GM18505 (cell line): ENCODE results near the gene CEP152.

Experiments used
- ATAC-seq: cut with Tn5 transposase; IDR thresholded peaks from one replicate; pipeline ENCODE4 v1.9.1; 2021; ENCODE audit not compliant: unreplicated experiment
- POLR2A ChIP-seq: IDR thresholded peaks from 4 replicates; pipeline ENCODE4 v1.6.1; 2011; ENCODE audit warnings: borderline replicate concordance; ENCODE audit not compliant: insufficient read depth, insufficient read length; ENCODE audit errors: extremely low read depth

Gene CEP152

DNA sequence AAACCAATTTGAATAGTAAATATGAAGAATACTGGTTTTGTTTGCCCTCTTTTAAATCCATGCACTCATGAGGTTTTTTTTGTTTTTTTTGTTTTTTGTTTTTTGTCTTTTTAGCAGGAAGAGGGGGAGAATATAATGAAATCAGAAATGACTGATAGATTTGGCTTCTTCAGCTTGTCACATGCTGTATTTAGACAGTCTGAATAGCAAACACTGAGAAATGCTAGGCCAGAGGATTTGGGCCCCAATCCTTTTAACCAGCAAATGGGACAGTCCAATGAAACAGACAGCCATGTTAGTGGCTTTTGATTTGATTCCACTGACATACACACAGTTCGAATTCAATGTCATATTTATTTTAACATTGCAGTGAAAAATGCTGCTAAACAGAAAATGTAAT, 14.2 kb upstream of the CEP152 start:
- TF ChIP-seq POLR2A = no peak
- ATAC-seq = no peak

GRCh38 chr15:48823706-48824105, 12.8 kb upstream of the CEP152 start:
- no peak for TF ChIP-seq POLR2A
- ATAC-seq = no peak

GRCh38 chr15:48823237-48823636, 12.4 kb upstream of the CEP152 start:
- no peak for TF ChIP-seq POLR2A
- no peak for ATAC-seq

GRCh38 chr15:48814286-48814685, 3.4 kb upstream of the CEP152 start:
- ATAC-seq = no peak
- no peak for TF ChIP-seq POLR2A

DNA sequence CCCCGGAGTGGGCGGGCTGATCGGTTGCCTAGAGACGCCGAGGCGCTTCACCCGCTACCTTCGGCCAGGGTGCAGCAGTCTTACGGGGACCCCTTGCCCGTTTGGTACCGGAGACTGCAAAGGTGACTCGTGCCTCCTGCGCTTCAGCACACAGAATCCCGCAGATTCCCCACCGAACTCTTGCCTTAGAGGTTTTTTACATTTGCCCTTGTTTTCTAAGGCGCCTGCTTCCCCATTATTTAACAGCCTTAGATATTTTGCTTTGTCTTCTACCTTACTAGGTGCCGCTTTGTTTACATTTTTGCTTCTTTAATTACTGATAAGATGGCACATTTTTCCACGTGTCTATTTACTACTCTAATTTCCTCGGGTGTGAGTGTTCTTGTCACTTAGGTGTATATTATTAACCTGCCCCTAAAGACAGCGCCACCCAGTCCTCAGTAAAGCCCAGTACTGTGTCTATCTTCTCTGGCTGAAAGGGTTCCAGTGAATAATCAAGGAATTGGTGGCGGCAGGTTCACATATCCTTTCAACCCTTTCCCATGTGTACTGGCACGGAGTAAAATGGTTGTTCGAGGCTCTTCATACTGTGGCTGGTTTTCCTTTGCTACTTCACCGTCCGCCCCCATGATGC, 573 bp upstream of the CEP152 start:
- ATAC-seq = no peak
- no peak for TF ChIP-seq POLR2A

- TF ChIP-seq POLR2A = no peak
Measured at GRCh38 chr15:48806151-48806550, 4.7 kb downstream of the CEP152 start.

DNA sequence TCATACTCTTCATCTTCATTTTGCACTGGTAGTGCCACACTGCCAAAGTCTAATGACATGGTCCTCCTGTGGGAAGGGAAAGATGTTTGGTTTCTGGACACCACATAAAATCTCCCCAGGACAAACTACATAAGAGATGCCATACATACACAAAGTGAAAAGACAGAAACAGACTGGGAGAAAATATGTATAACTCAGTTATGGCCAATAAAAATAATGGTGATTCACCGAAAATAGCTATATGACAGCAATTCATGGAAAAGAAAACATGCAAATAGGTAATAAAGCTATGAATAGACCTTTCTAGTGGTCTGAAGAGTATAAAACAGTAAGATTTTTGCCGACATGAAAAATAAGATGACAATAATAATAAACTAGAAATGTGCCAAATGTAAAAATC, 5.3 kb downstream of the CEP152 start:
- TF ChIP-seq POLR2A = no peak
- ATAC-seq = no peak

More at GRCh38 chr15:48806151-48806550, 4.7 kb downstream of the CEP152 start:
- ATAC-seq = no peak

DNA sequence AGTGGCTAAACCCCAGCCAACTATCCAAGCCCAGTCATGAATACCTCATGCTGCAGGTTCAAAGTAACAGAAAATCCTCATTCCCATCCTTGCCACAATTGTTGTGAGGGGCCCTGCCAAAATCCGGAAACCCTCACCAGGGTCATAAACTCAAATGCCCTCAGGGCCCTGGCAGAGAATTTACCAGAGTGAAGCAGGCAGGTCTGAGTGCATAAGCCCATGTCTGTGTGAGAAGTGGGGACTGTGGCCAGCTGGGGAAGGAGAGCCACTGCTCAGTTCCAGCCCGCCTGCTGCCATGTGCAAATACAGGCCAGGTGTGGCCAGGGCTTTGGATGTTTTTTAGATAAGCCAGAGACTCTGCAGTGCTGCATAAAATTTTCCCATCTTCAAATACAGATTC, 7.0 kb downstream of the CEP152 start:
- TF ChIP-seq POLR2A = no peak
- ATAC-seq = no peak

GRCh38 chr15:48802867-48803266, 8.0 kb downstream of the CEP152 start:
- no peak for ATAC-seq
- no peak for TF ChIP-seq POLR2A

DNA sequence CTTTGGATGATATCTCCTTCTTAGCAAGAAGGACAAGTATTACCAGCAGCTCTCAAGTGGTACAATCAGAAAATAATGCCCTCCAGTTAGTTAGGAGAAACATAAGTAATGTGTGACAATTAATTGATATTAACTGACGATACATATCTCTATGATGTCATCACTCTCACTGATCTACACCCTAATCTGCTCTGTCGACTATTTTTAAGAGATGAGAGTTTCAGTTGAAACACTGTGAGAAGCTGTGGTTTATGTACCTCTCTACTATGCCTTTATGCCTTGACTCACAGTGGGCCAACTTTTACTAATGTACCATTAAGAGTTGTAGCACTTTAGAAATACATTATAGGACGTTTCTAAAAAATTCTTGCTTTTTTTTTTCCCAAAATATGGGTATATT, 8.6 kb downstream of the CEP152 start:
- no peak for ATAC-seq
- TF ChIP-seq POLR2A = no peak

GRCh38 chr15:48800811-48801455, 9.9 kb downstream of the CEP152 start:
- TF ChIP-seq POLR2A = no peak
- ATAC-seq = no peak

- no peak for ATAC-seq
- no peak for TF ChIP-seq POLR2A
Measured at GRCh38 chr15:48800245-48800644, 10.6 kb downstream of the CEP152 start.

GRCh38 chr15:48798319-48798718, 12.6 kb downstream of the CEP152 start:
- TF ChIP-seq POLR2A = no peak
- ATAC-seq = no peak

GRCh38 chr15:48796930-48797329, 13.9 kb downstream of the CEP152 start:
- TF ChIP-seq POLR2A = no peak
- no peak for ATAC-seq
